H1 (cell line): ENCODE measurements around the gene ABCC6. TPM values are rescaled to one million over a fixed set of nuclear protein-coding genes. Genes with fewer than 3 reads are reported as not detected.
"Not testable (repeated sequence)": the region's sequence is repeated elsewhere in the genome, so short reads cannot be mapped to it uniquely, and the experiment has no call there.

ENCODE experiments used
- CTCF ChIA-PET: fragments of 300-600 bp; sonication (Branson Sonifier 250); formaldehyde crosslinking; loops from one replicate; lab custom pipeline; 2021; ENCODE audit not compliant: partially characterized antibody; lab: Charles Lee
- POLR2A ChIA-PET: fragments of 300-600 bp; sonication (Branson Sonifier 250); formaldehyde crosslinking; loops from one replicate; lab custom pipeline; 2021; ENCODE audit warnings: inconsistent platforms; ENCODE audit not compliant: partially characterized antibody; lab: Charles Lee
- DNase-seq, 2 experiments: peaks; one replicate each; pipeline versions ENCODE4 v3.0.0 to v3.0.0-alpha.2; 2010 to 2022; ENCODE audit warnings: low spot score in 2 of 2, low read depth in 1 of 2, mixed read lengths in 1 of 2
- FAIRE-seq: peaks from 2 replicates; lab custom pipeline; 2011; peaks lifted over from hg19 to GRCh38; lab: Jason Lieb, UNC
- H2AFZ ChIP-seq: 2 replicates; pipeline ENCODE4 v1.8.1; 2012; ENCODE audit warnings: low read length, inconsistent platforms
- H2AK5ac ChIP-seq: 2 replicates; pipeline ENCODE4 v1.6.1; 2013; ENCODE audit warnings: low read depth, low read length
- H2BK120ac ChIP-seq: replicated peaks from 2 replicates; pipeline ENCODE3; 2013; ENCODE audit warnings: low read depth, low read length, inconsistent platforms
- H2BK12ac ChIP-seq: 2 replicates; pipeline ENCODE4 v1.6.1; 2013; ENCODE audit warnings: low read depth, low read length
- H2BK15ac ChIP-seq: 2 replicates; pipeline ENCODE4 v1.6.1; 2013; ENCODE audit warnings: low read length
- H2BK20ac ChIP-seq: 2 replicates; pipeline ENCODE4 v1.6.1; 2013; ENCODE audit warnings: low read length
- H2BK5ac ChIP-seq: 2 replicates; pipeline ENCODE4 v1.6.1; 2013; ENCODE audit warnings: low read depth, low read length
- H3K14ac ChIP-seq: 2 replicates; pipeline ENCODE4 v1.6.1; 2013; ENCODE audit warnings: inconsistent platforms; ENCODE audit not compliant: insufficient read length
- H3K18ac ChIP-seq: 2 replicates; pipeline ENCODE4 v1.6.1; 2013; ENCODE audit warnings: low read length; ENCODE audit errors: extremely low read depth
- H3K23ac ChIP-seq: 2 replicates; pipeline ENCODE4 v1.6.1; 2013; ENCODE audit warnings: inconsistent platforms; ENCODE audit not compliant: insufficient read length
- H3K23me2 ChIP-seq: 2 replicates; pipeline ENCODE4 v1.6.1; 2013; ENCODE audit warnings: low read depth, low read length
- H3K27ac ChIP-seq: 2 replicates; pipeline ENCODE4 v1.6.1; 2011; ENCODE audit warnings: low read depth, low read length, inconsistent platforms
- H3K27me3 ChIP-seq, 4 experiments: replicated peaks in 1 of 4; 1 replicate in 1 of 4; 2 replicates in 3 of 4; pipeline versions ENCODE4 v1.6.1 to v1.8.1; 2011 to 2013; ENCODE audit warnings: low read length in 3 of 4, mild to moderate bottlenecking in 3 of 4, inconsistent platforms in 2 of 4, mixed read lengths in 2 of 4, moderate library complexity in 1 of 4; ENCODE audit not compliant: control insufficient read depth in 3 of 4, insufficient read depth in 3 of 4; ENCODE audit errors: extremely low read depth in 1 of 4
- H3K36me3 ChIP-seq, 4 experiments: 2 replicates each; pipeline versions ENCODE4 v1.6.1 to v1.8.1; 2011 to 2013; ENCODE audit warnings: mild to moderate bottlenecking in 4 of 4, low read length in 3 of 4, moderate library complexity in 2 of 4, control low read depth in 1 of 4, inconsistent platforms in 1 of 4; ENCODE audit not compliant: insufficient read depth in 4 of 4, control insufficient read depth in 2 of 4
- H3K4ac ChIP-seq: replicated peaks from 2 replicates; pipeline ENCODE3; 2013; ENCODE audit warnings: low read length, low read depth, mixed read lengths, inconsistent platforms; ENCODE audit not compliant: insufficient read length
- H3K4me1 ChIP-seq, 4 experiments: replicated peaks in 1 of 4; 1 replicate in 1 of 4; 2 replicates in 3 of 4; pipeline versions ENCODE4 v1.6.1 to v1.8.1; 2011 to 2013; ENCODE audit warnings: low read length in 3 of 4, inconsistent platforms in 2 of 4, mixed read lengths in 1 of 4; ENCODE audit not compliant: insufficient read depth in 4 of 4, control insufficient read depth in 3 of 4
- H3K4me2 ChIP-seq, 2 experiments: 2 replicates each; pipeline versions ENCODE4 v1.6.1 to v1.8.1; 2011 to 2013; ENCODE audit warnings: low read depth in 2 of 2, low read length in 2 of 2, control low read depth in 1 of 2, inconsistent platforms in 1 of 2, mild to moderate bottlenecking in 1 of 2; ENCODE audit not compliant: insufficient read depth in 1 of 2
- H3K4me3 ChIP-seq, 4 experiments: fragments of 200-600, 300-600 bp in 1 of 4; sonication (generic), shearing (Covaris generic), sonication (Bioruptor Twin) in 1 of 4; 2 replicates each; pipeline versions ENCODE4 v1.5.1 to v1.8.1; 2011 to 2016; ENCODE audit warnings: low read length in 4 of 4, low read depth in 3 of 4, control low read depth in 2 of 4, inconsistent platforms in 2 of 4, mild to moderate bottlenecking in 2 of 4, mixed read lengths in 1 of 4, moderate library complexity in 1 of 4; ENCODE audit not compliant: insufficient read depth in 2 of 4; ENCODE audit errors: extremely low read depth in 1 of 4
- H3K56ac ChIP-seq: replicated peaks from 2 replicates; pipeline ENCODE3; 2013; ENCODE audit warnings: low read depth, mild to moderate bottlenecking, mixed read lengths, low read length, inconsistent platforms; ENCODE audit not compliant: insufficient read length
- H3K79me1 ChIP-seq: 2 replicates; pipeline ENCODE4 v1.6.1; 2013; ENCODE audit warnings: low read depth, low read length, control low read depth
- H3K79me2 ChIP-seq, 2 experiments: 2 replicates each; pipeline versions ENCODE4 v1.6.1 to v1.8.1; 2012 to 2013; ENCODE audit warnings: low read length in 2 of 2, mild to moderate bottlenecking in 2 of 2, inconsistent platforms in 1 of 2; ENCODE audit not compliant: insufficient read depth in 2 of 2, control insufficient read depth in 1 of 2
- H3K9ac ChIP-seq, 4 experiments: replicated peaks in 1 of 4; 1 replicate in 1 of 4; 2 replicates in 3 of 4; pipeline versions ENCODE4 v1.6.1 to v1.8.1; 2011 to 2013; ENCODE audit warnings: low read depth in 3 of 4, low read length in 3 of 4, control low read depth in 2 of 4, mild to moderate bottlenecking in 2 of 4, moderate library complexity in 2 of 4, inconsistent platforms in 1 of 4; ENCODE audit errors: extremely low read depth in 1 of 4
- H3K9me3 ChIP-seq, 2 experiments: 2 replicates each; pipeline versions ENCODE4 v1.6.1 to v1.8.1; 2012 to 2013; ENCODE audit warnings: mild to moderate bottlenecking in 2 of 2, moderate library complexity in 2 of 2, control low read depth in 1 of 2, inconsistent platforms in 1 of 2, low read depth in 1 of 2, low read length in 1 of 2, mixed read lengths in 1 of 2; ENCODE audit not compliant: insufficient read depth in 2 of 2
- H4K20me1 ChIP-seq, 2 experiments: replicated peaks in 1 of 2; 2 replicates each; pipeline versions ENCODE3 to v1.8.1; 2011 to 2013; ENCODE audit warnings: inconsistent platforms in 2 of 2, low read length in 2 of 2, mild to moderate bottlenecking in 1 of 2; ENCODE audit not compliant: insufficient read depth in 2 of 2, control insufficient read depth in 1 of 2
- H4K5ac ChIP-seq: 2 replicates; pipeline ENCODE4 v1.6.1; 2013; ENCODE audit warnings: low read length, low read depth, mixed read lengths, inconsistent platforms; ENCODE audit not compliant: insufficient read length
- H4K8ac ChIP-seq: 2 replicates; pipeline ENCODE4 v1.8.0; 2013; ENCODE audit warnings: mild to moderate bottlenecking, moderate library complexity, low read length, inconsistent platforms; ENCODE audit not compliant: insufficient read depth; ENCODE audit errors: extremely low read depth
- H4K91ac ChIP-seq: replicated peaks from 2 replicates; pipeline ENCODE3; 2013; ENCODE audit warnings: low read length, mixed read lengths, inconsistent platforms; ENCODE audit not compliant: insufficient read length
- WGBS, 2 experiments: shearing (Covaris generic) in 1 of 2; methylation state at CpG; one replicate each; pipeline versions ENCODE4 v1.1.6 to v1.1.7; 2013 to 2015; ENCODE audit warnings: low lambda C conversion rate in 2 of 2, mixed read lengths in 2 of 2, inconsistent platforms in 1 of 2, low coverage in 1 of 2, missing lambda C conversion rate in 1 of 2; ENCODE audit not compliant: insufficient replicate concordance in 2 of 2, insufficient coverage in 1 of 2, insufficient read length in 1 of 2; ENCODE audit errors: extremely low coverage in 1 of 2, missing lambda C conversion rate in 1 of 2; 5-methylcytosine and 5-hydroxymethylcytosine counted together
- polyA plus RNA-seq, 7 experiments: library from polyadenylated mRNA; depleted of rRNA in 3 of 7; stranded (reverse) in 5 of 7; unstranded in 2 of 7; fragments of >200 nt in 5 of 7; fragments of 200-250 nt in 2 of 7; gene quantifications; 1 replicate in 5 of 7; 2 replicates in 1 of 7; 4 replicates in 1 of 7; pipeline versions ENCODE4 v1.2.1 to v1.2.3, GENCODE V29; 2011 to 2013; ENCODE audit warnings: missing spikeins in 2 of 7, mixed read lengths in 2 of 7
- total RNA-seq: library from RNA; stranded (reverse); fragmentation: NEBNext Ultra II Directional; extraction: Animal tissue kit (Norgen Biotek cat#: 25700); gene quantifications from 2 replicates; pipeline ENCODE4 v1.2.1, GENCODE V29; 2021

The ABCC6 gene
- total and polyA plus RNA-seq, 2 of the 8 experiments (the other 6 are each of a cell fraction or from before 2014, with no cell fraction given), result 1.6 to 1.8 TPM

- H3K4me3 ChIP-seq, H2BK5ac ChIP-seq, H2AFZ ChIP-seq, H3K23me2 ChIP-seq, H3K27me3 ChIP-seq, H3K18ac ChIP-seq, H3K4me1 ChIP-seq, H4K91ac ChIP-seq, H3K79me1 ChIP-seq, DNase-seq, H3K9me3 ChIP-seq, H2BK120ac ChIP-seq, FAIRE-seq, H4K8ac ChIP-seq, H3K9ac ChIP-seq, H4K20me1 ChIP-seq, H3K27ac ChIP-seq, H2BK20ac ChIP-seq, H2BK12ac ChIP-seq, H3K56ac ChIP-seq, H3K14ac ChIP-seq, H3K4ac ChIP-seq, H3K4me2 ChIP-seq, H2BK15ac ChIP-seq, H3K23ac ChIP-seq, H4K5ac ChIP-seq, CTCF ChIA-PET, H2AK5ac ChIP-seq, H3K79me2 ChIP-seq, H3K36me3 ChIP-seq, POLR2A ChIA-PET: not testable (repeated sequence)
- WGBS, 2 experiments, result no CpG with 5 or more reads among the region's 5 CpGs
These were observed 4.5 kb downstream of the ABCC6 start for GRCh38 chr16:16218787-16219186.

- H3K4ac ChIP-seq, H3K14ac ChIP-seq, H3K4me2 ChIP-seq, H4K20me1 ChIP-seq, H3K79me2 ChIP-seq, CTCF ChIA-PET, H3K79me1 ChIP-seq, H4K91ac ChIP-seq, H2AFZ ChIP-seq, H4K5ac ChIP-seq, H2AK5ac ChIP-seq, H2BK20ac ChIP-seq, H2BK15ac ChIP-seq, H3K18ac ChIP-seq, H2BK12ac ChIP-seq, H3K4me3 ChIP-seq, H3K56ac ChIP-seq, H3K27me3 ChIP-seq, POLR2A ChIA-PET, DNase-seq, FAIRE-seq, H3K36me3 ChIP-seq, H3K9ac ChIP-seq, H3K23ac ChIP-seq, H3K27ac ChIP-seq, H2BK120ac ChIP-seq, H3K9me3 ChIP-seq, H3K4me1 ChIP-seq, H2BK5ac ChIP-seq, H3K23me2 ChIP-seq, H4K8ac ChIP-seq: not testable (repeated sequence)
- no CpG with 5 or more reads among the region's 5 CpGs for WGBS, 2 experiments
These were observed 4.9 kb downstream of the ABCC6 start for GRCh38 chr16:16218349-16218748.
